Chondrocyte (in vitro differentiated cells): Measurements from ENCODE around the gene SGSH. TPM values are rescaled to one million over a fixed set of nuclear protein-coding genes. Genes with fewer than 3 reads are reported as not detected.
A peak's percentile ranks its signal among the peaks of the same experiment; 100 is the strongest.

Source experiments
- DNase-seq: peaks from one replicate; pipeline ENCODE4 v3.0.0; 2021; ENCODE audit warnings: mixed read lengths, low spot score
- H3K27ac Mint-ChIP-seq: one replicate; pipeline ENCODE4 v1.8.0; 2021; ENCODE audit warnings: mild to moderate bottlenecking, moderate library complexity, mixed read lengths; ENCODE audit not compliant: unreplicated experiment
- H3K27me3 Mint-ChIP-seq: 2 replicates; pipeline ENCODE4 v1.8.0; 2021; ENCODE audit warnings: low read depth, mixed read lengths
- H3K36me3 Mint-ChIP-seq: 2 replicates; pipeline ENCODE4 v1.8.0; 2021; ENCODE audit warnings: low read depth, mixed read lengths
- H3K4me1 Mint-ChIP-seq: 2 replicates; pipeline ENCODE4 v1.8.0; 2021; ENCODE audit warnings: low read depth, mild to moderate bottlenecking, mixed read lengths
- H3K4me3 Mint-ChIP-seq: one replicate; pipeline ENCODE4 v1.8.0; 2021; ENCODE audit warnings: mild to moderate bottlenecking, moderate library complexity, mixed read lengths; ENCODE audit not compliant: unreplicated experiment
- H3K9me3 Mint-ChIP-seq: 2 replicates; pipeline ENCODE4 v1.8.0; 2021; ENCODE audit warnings: low read depth, mixed read lengths
- total RNA-seq: library from RNA; stranded (reverse); gene quantifications from 3 replicates; pipeline ENCODE4 v1.2.1, GENCODE V29; 2021
- TF ChIP-seq, protein P1 (sequence below): fragments of 200-600 bp; sonication (generic); IDR thresholded peaks from 2 replicates; pipeline ENCODE4 v1.5.0; 2021; ENCODE audit warnings: antibody characterized with exemption, mild to moderate bottlenecking, moderate library complexity

Gene SGSH
- total RNA-seq, 1 donor from 2014 or later, result 44.7 TPM

DNA sequence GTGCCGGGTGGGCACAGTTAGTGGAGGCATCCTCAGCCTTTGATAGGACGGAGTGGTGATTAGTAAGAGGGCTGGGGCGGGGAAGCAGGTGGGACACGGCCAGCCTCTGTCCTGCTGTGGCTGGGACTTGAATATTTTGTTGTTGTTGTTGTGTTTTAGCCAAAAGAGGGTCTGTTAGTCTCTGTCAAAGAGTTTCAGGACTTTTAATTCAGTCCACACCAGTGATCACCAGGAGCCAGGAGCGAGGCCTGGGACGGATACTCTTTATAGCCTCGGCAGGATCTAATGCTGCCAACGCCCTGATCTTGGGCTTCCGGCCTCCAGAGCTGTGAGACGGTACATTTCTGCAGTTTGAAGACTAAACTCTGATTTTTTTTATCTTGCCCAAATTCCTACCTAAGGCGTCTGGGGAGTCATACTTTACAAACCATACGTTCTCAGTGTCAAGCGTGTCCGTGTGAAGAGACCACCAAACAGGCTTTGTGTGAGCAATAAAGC, 37.6 kb upstream of the SGSH start:
- Mint-ChIP-seq H3K4me1 (peaks cover 41% of the 10 kb centered on the region), H3K27me3 (no peaks in the 10 kb centered on the region), H3K9me3 (no peaks in the 10 kb centered on the region), H3K36me3 (no peaks in the 10 kb centered on the region), H3K27ac (no peak overlapping the region), H3K4me3 (no peak overlapping the region)
- no peak for DNase-seq
- TF ChIP-seq, protein P1, sequence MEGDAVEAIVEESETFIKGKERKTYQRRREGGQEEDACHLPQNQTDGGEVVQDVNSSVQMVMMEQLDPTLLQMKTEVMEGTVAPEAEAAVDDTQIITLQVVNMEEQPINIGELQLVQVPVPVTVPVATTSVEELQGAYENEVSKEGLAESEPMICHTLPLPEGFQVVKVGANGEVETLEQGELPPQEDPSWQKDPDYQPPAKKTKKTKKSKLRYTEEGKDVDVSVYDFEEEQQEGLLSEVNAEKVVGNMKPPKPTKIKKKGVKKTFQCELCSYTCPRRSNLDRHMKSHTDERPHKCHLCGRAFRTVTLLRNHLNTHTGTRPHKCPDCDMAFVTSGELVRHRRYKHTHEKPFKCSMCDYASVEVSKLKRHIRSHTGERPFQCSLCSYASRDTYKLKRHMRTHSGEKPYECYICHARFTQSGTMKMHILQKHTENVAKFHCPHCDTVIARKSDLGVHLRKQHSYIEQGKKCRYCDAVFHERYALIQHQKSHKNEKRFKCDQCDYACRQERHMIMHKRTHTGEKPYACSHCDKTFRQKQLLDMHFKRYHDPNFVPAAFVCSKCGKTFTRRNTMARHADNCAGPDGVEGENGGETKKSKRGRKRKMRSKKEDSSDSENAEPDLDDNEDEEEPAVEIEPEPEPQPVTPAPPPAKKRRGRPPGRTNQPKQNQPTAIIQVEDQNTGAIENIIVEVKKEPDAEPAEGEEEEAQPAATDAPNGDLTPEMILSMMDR, result no peak

DNA sequence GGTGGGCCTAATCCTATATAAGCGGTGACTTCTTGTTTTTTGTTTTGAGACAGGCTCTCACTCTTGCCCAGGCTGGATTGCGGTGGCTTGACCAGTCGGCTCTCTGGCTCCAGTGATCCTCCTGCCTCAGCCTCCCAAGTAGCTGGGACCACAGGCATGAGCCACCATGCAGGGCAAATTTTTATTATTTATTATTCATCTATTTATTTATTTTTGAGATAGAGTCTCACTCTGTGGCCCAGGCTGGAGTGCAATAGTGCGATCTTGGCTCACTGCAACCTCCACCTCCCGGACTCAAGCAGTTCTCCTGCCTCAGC, 35.9 kb upstream of the SGSH start:
- TF ChIP-seq, protein P1, result no peak
- H3K27me3 Mint-ChIP-seq, result no peaks in the 10 kb centered on the region
- DNase-seq, result no peak
- peak overlapping the region; percentile 96 for H3K27ac Mint-ChIP-seq
- no peaks in the 10 kb centered on the region for H3K9me3 Mint-ChIP-seq
- peaks cover 2% of the 10 kb centered on the region for H3K36me3 Mint-ChIP-seq
- no peak overlapping the region for H3K4me3 Mint-ChIP-seq
- H3K4me1 Mint-ChIP-seq, result peaks cover 29% of the 10 kb centered on the region

DNA sequence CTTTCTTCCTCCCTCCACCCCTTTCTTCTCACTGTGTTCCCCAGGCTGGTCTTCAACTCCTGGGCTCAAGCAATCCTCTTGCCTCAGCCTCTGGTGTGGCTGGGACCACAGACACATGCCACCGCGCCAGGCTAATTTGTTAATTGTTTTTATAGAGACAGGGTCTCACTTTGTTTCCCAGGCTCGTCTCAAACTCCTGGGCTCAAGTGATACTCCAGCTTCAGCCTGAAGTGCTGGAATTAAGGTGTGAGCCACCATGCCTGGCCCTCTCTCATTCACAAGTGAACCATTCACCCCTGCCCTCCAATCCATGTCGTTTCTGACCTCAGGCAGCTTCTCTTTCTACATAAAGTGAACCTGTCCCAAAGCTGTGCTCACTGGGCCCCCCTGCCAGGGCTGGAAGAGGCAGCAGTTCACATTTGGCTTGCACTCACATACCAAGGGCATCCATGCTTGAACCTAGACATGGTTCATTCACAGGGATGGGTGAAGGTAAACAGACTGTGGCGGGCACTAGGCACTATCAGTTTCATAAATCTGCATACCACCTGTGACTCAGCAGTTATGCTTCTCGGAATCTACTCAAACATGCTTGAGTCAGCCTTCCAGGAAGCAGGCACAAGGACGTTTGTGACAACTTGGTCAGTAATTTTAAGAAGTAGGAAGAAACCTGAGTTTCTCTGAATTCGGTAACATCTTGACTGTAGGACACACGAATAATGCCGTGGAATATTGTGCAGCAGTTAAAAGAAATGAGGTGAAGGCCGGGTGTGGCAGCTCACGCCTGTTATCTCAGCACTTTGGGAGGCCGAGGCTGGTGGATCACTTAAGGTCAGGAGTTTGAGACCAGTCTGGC, 34.5 kb upstream of the SGSH start:
- TF ChIP-seq, protein P1, result no peak
- Mint-ChIP-seq H3K4me3 (peak overlapping the region; percentile 12), H3K9me3 (no peaks in the 10 kb centered on the region), H3K27me3 (no peaks in the 10 kb centered on the region), H3K36me3 (peaks cover 2% of the 10 kb centered on the region), H3K4me1 (peaks cover 26% of the 10 kb centered on the region), H3K27ac (peak overlapping the region; percentile 96)
- DNase-seq, result no peak

DNA sequence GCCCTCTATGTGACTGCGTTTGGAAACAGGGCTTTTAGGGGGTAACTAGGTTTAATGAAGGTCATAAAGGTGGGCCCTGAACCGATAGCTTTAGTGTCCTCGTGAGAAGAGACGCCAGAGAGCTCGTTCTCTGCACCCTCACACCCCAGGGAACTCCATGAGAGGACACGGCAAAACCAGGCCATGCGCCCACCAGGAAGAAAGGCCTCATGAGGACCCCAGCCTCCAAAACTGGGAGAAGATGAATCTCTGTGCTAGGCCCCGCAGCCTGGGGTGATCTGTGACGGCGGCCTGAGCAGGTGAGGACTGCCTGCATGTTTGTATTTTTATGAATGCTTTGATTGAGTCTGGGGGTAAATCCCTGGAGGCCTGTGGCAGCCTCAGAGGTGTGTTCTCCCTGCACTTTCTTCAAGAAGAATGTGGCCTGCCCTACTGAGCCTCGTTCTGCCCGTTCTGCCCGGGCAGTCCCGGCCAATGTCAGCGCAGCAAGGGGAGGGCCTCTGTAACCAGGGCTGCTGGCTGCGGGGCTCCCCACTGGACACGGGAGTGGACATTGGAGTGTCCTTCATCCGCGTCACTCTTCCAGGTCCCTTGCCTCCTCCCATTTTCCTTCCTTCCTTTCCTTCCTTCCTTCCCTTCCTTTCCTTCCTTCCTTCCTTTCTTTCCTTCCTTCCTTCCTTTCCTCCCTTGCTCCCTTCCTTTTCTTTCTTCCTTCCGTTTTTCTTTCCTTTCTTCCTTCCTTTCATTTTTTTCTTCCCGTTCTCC, 33.7 kb upstream of the SGSH start:
- no peaks in the 10 kb centered on the region for H3K9me3 Mint-ChIP-seq
- TF ChIP-seq, protein P1, result no peak
- H3K27ac Mint-ChIP-seq, result peak overlapping the region; percentile 96

DNA sequence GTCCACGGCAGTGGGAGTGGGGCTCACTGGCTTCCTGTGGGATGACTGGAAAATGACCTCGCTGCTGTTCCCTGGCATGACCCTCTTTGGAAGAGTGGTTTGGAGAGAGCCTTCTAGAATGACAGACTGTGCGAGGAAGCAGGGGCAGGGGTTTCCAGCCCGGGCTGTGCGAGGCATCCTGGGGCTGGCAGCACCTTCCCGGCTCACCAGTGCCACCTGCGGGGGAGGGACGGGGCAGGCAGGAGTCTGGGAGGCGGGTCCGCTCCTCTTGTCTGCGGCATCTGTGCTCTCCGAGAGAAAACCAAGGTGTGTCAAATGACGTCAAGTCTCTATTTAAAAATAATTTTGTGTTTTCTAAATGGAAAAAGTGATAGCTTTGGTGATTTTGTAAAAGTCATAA, 32.7 kb upstream of the SGSH start:
- no peaks in the 10 kb centered on the region for H3K9me3 Mint-ChIP-seq
- H3K27me3 Mint-ChIP-seq, result no peaks in the 10 kb centered on the region
- H3K27ac Mint-ChIP-seq, result no peak overlapping the region
- TF ChIP-seq, protein P1, result peak; percentile 67
- H3K4me1 Mint-ChIP-seq, result peaks cover 20% of the 10 kb centered on the region
- H3K4me3 Mint-ChIP-seq, result no peak overlapping the region
- no peak for DNase-seq
- peaks cover 2% of the 10 kb centered on the region for H3K36me3 Mint-ChIP-seq

More for the DNA sequence above, 33.7 kb upstream of the SGSH start:
- Mint-ChIP-seq H3K4me3 (no peak overlapping the region), H3K36me3 (peaks cover 2% of the 10 kb centered on the region), H3K27me3 (no peaks in the 10 kb centered on the region), H3K4me1 (peaks cover 21% of the 10 kb centered on the region)
- no peak for DNase-seq
